GM18870 (cell line): ENCODE results near the gene TMEM120B.
A peak's percentile ranks its signal among the peaks of the same experiment; 100 is the strongest.

Experiments
- ATAC-seq: cut with Tn5 transposase; IDR thresholded peaks from one replicate; pipeline ENCODE4 v1.9.1; 2021; ENCODE audit warnings: moderate library complexity; ENCODE audit not compliant: unreplicated experiment

The TMEM120B gene

GRCh38 chr12:121800694-121801594, 88.4 kb downstream of the TMEM120B start:
- ATAC-seq: no peak

GRCh38 chr12:121801595-121802484, 89.3 kb downstream of the TMEM120B start:
- no peak for ATAC-seq

- ATAC-seq: no peak
Measured at GRCh38 chr12:121802485-121802842, 89.9 kb downstream of the TMEM120B start.

GRCh38 chr12:121802843-121803698, 90.5 kb downstream of the TMEM120B start:
- ATAC-seq: peak; percentile 64

GRCh38 chr12:121803861-121804416, 91.4 kb downstream of the TMEM120B start, which contains the start of gene SETD1B:
TSS of gene SETD1B (plus strand) at chr12:121804009. CDS start at chr12:121804738, 729 bp downstream.
- no peak for ATAC-seq

GRCh38 chr12:121804417-121805111, 92.0 kb downstream of the TMEM120B start:
- ATAC-seq: no peak

- no peak for ATAC-seq
Measured at GRCh38 chr12:121805171-121806008, 92.8 kb downstream of the TMEM120B start.

GRCh38 chr12:121806009-121806545, 93.5 kb downstream of the TMEM120B start:
- ATAC-seq: no peak

- ATAC-seq: no peak
Measured at GRCh38 chr12:121806546-121807423, 94.2 kb downstream of the TMEM120B start.

- ATAC-seq: no peak
Measured at GRCh38 chr12:121807642-121808347, 95.2 kb downstream of the TMEM120B start.

GRCh38 chr12:121808623-121809022, 96.1 kb downstream of the TMEM120B start:
- no peak for ATAC-seq

GRCh38 chr12:121809712-121810116, 97.2 kb downstream of the TMEM120B start:
- no peak for ATAC-seq

- ATAC-seq: no peak
Measured at GRCh38 chr12:121810234-121810817, 97.8 kb downstream of the TMEM120B start.

- ATAC-seq: no peak
Measured at GRCh38 chr12:121810833-121811433, 98.4 kb downstream of the TMEM120B start.

- ATAC-seq: no peak
Measured at GRCh38 chr12:121811434-121812319, 99.1 kb downstream of the TMEM120B start.
